HG03060 (cell line): Measurements from ENCODE around the gene NKG7.
A peak's percentile ranks its signal among the peaks of the same experiment; 100 is the strongest.
"Not testable (repeated sequence)": the region's sequence is repeated elsewhere in the genome, so short reads cannot be mapped to it uniquely, and the experiment has no call there.

Experiments
- ATAC-seq: cut with Tn5 transposase; IDR thresholded peaks from one replicate; pipeline ENCODE4 v1.9.1; 2021; ENCODE audit warnings: low read depth, moderate number of reproducible peaks; ENCODE audit not compliant: unreplicated experiment

NKG7 gene, protein sequence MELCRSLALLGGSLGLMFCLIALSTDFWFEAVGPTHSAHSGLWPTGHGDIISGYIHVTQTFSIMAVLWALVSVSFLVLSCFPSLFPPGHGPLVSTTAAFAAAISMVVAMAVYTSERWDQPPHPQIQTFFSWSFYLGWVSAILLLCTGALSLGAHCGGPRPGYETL

DNA sequence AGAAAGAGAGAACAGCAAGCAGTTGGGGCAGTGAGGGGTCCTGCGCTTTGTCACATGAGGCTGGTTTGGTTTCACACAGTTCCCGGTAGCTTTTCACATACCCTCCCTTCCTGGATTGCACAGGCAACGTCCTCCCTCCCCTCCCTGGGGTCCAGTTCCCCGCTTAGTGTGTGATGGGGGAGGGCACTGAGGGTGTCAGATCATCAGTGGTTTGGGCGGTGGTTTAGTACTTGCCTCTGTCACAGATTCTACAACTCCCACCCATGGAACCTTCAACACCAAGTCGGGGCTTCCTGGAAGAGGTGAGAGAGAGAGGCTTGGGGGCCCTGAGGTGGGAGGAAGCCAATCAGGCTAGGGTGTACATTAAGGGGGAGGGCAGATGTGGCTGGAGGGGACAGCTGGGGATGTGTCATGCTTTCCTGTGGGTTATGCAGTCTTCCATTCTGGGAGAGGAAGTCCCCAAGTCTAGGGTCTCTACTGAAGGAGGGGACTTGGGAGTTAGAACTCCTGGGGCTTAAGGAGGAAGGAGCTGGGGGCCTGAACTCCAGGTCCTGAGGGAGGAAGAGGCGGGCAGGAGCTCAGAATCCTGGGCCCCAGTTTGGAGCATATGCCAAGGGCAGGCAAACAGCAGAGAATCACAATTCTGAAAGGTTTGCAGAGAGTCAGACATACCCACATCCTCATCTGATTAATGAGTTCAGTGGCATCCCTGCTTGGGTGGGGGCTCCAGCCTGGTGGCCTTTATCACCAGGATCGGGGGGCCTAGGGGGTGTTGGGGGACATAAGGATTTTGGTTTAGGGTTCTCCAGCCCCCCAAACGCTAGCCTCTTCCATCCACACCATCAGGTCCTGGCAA is at the start of gene NKG7:
TSS of gene NKG7 (minus strand) at position 6 of the 856 bp plus-strand sequence. CDS start 119 bp downstream, outside the sequence.
- no peak for ATAC-seq

DNA sequence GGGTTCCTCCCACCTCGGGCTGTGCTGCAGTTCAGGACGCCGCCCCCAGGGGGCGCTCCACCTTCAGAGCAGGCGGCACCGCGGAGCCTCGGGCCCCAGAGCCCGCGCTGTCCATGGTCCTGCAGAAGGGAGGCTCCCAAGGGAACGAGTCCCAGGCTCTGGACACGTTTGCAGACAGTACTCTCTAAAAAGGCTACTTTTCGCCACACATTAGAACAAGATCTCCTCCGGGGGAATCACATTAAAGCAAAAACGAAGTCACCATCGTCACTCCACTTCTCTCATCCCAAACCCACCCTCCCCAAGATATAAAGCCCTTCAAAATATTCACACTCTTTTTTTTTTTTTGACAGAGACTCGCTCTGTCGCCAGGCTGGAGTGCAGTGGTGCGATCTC is 49.6 kb upstream of the NKG7 start:
- ATAC-seq: no peak

DNA sequence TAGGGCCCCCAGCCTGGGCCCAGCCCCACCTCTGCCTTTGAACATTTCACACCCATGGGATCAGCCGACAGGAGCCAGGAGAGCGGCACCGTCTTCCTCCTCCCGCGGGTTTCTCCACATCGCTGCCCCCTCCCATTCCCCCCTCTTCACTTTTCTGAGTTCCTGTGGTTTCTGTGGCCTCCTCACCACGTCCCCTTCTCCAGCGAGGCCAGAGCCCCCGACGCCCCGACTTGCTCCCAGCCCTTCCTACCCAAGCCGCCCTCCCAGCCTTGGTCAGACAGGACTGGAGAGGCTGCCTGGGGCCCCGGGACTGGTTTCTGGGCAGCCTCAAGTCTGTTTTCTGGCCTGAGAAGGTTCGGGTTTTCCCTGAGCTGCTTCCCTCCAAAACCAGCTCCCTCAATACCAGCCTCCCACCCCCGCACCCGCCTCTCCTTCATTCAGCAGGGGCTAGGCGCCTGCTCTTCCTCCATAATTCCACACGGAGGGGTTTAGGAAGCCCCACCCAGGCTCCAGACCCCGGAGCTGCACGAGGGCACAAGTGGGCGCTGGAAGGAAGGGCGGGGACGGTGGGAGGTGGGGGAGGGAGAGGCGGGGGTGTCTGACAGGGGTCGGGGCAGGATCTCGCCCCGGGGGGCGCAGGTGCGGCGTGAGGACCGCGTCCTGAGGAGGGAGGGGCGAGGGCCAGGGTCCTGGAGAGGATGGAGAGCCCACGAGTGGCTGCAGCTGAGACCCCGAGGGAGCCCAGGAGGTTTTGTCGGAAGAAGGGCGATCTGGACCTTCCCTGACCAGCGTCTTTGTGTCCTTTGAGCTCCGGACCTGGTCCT is 49.0 kb upstream of the NKG7 start:
- ATAC-seq: no peak

DNA sequence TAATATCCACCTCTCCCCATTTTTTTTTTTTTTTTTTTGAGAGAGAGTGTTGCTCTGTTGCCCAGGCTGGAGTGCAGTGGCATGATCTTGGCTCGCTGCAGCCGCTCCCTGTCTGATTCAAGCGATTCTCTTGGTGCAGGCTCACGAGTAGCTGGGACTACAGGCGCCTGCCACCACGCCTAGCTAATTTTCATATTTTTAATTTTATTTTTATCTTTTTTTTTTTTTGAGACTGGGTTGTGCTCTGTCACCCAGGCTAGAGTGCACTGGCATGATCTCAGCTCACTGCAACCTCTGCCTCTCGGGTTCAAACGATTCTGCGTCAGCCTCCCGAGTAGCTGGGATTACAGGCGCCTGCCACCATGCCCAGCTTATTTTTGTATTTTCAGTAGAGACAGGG is 48.1 kb upstream of the NKG7 start:
- ATAC-seq: not testable (repeated sequence)

DNA sequence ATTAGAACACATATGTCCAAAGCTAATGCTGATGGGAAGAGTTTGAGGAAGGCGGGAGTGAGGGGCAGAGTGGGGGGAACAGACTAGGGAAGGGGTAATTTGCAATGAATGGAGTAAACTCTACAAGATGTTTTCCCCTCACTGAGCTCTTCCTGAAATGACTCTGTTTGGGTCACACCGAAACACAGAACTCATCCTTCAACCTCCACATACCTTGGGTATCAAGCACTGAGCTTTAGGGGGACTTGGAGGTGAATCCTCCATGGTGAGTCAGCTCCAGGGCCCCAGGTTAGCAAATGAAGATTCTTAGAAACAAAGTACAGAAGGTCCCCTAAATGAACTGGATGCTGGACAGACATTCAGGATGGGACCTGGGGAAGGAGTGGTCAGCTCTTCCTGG is 46.3 kb upstream of the NKG7 start:
- no peak for ATAC-seq

DNA sequence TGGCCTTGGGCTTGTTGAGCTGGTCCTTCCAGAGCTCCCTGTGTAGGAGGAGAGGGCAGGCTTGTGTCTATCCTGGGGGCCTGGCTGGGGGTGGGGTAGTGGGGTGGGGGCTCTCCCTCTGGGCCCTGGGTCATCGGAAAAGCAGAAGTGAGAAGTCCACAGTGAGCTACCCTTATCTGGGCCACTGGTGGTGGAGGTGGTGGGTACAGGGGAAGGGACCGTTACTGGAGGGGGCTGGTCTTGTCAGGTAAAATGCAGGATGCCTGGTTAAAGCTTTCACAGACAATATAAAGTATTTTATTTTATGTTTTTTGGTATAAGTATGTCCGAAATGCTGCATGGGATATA is 45.3 kb upstream of the NKG7 start:
- no peak for ATAC-seq

DNA sequence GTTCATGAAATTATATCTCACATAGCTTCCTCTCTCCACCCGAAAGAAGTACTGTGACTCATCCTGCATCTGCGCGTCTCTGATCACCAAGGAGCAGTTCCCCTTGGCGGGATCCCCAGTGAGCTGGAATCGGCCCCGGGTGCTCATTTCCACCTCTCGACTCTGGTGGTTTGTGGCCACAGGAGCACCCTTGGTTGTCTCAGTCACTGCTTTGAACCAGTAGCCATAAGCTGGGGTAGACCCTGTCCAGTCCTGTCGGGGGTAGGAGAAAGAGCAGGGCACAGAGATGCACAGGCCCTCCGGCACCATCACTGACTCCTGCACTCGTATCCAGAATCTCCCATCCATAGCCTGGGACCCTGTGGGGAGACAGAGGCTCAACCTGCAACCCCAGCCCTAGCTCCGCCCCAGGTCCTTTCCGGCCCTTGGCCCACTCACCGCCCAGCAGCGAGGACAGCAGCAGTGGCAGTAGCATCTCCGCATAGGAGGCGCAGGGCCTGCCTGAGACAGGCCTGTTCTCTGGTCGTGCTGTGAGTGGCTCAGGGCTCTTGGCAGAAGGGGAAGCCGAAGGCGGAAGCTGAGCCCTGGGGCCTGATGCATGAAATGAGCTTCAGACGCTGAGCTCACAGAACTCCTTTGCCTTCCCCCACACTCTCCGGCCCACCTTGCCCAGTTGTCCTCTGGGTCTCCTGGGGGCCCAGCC is 44.8 kb upstream of the NKG7 start, which contains the start of gene SIGLEC10:
TSS of gene SIGLEC10 (minus strand) at position 536 of the 703 bp plus-strand sequence. CDS start at position 475, 61 bp downstream.
- ATAC-seq: no peak

DNA sequence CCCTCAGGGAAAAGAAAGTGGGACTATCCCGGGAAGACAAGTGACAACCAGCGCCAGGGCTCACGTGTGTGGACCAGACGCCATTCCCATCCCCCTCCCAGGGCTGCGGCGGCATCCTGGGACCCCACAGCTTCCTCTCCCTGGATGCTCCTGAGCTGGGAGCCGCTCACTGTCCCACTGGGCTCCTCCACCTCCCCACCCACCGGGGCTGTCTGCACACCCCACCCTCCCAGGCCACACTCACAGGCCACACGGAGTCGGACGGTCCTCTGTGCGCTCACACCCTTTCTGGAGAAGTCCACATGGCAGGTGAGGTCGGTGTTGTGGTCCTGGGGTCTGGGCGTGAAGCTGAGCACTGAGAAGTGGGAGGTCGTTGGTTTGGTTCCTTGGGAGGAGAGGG is 44.0 kb upstream of the NKG7 start:
- ATAC-seq: not testable (repeated sequence)

DNA sequence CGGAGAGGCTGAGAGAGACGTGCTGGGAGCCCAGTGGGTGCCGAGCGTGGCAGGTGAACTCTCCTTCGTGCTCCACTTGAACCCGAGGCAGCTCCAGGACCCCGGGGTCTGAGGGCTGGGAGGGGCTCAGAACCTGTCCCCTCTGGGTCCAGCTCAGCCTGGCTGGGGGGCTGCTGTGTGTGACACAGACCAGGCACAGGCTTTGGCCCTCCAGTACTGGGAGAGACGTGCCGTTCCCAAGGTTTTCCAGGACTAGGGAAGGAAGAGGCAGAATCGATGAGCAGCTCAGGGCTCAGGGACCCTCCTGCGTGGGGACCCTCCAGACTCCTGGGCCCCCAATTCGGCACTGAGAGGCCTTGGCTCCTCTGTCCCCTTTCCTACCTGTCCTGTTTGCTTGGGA is 42.7 kb upstream of the NKG7 start:
- ATAC-seq: no peak

DNA sequence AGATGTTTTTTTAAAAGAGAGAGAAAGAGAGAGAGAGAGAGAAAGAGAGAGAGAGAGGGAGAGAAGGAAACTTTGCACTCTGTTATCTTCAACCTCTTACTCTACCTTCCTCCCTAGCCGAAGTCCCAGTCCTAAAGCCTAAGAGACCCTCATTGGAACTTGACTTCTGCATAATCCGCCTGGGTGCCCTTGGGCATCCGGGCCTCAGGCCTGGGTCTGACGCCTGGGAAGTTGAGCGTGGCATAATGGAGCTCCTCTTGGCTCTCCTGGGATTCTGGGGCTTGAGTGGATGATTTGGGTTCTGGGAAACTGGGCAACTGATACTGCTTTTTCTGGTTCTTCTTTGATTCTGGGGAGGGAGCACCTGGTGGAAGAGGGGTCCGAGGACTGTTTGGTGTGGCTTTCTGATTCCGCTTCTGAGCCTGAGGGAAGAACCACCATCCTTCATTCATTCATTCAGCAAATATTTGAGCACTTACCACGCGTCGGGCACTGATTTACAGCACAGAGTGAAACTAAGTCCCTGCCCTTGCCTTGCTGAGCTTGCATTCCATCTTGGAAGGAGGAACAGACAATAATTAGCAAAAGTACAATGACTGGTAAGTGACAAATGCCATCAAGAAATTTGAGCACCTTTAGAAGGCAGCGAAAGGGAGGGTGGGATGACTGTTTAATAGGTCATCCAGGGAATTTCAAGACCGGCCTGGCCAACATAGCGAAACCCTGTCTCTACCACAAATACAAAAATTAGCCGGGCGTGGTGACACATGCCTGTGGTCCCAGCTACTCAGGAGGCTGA is 38.7 kb upstream of the NKG7 start:
- ATAC-seq: no peak

DNA sequence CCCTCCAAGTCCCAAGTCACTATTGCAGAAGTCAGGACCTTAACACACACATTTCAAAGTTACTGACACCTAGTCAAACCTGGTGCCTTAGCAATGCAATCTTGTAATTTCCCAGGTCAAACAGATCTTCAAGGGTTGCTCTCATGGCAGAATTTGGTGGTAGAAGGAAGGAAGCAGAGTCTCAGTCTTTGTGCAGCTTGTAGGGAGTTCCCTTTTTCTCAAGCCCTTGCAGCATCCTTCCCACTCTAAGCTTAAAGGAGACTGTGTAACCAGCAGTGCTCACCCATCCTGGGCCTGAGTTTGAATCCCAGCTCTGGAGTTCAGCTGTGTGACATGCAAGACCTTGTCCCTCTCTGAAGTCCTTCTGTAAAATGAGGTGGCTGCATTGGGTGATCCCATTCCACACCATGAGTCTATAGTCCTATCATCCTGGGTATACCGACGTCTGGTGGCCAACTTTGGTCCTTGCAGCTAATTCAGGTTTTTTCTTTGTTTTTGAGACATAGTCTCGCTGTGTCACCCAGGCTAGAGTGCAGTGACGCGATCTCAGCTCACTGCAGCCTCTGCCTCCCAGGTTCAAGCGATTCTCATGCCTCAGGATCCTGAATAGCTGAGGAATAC is 35.2 kb upstream of the NKG7 start:
- no peak for ATAC-seq

DNA sequence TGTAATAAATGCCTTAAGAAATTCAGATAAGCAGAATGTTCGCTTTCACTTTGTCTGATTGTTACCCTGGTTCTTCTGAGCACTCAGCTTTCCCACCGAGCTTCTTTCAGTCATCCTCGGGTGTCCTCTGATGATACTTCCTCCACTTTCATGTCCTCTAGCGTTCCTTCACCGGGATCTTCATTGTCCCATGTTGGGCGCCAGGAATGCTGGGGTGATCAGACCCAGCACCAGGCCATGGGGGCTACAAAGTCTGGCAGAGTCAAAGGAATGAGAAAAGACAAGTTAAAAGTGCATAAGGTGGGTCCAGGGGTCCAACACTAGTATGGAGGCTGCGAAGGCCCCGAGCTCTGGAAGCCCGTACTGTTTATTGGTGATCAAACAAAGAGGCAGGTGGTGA is 29.7 kb upstream of the NKG7 start:
- ATAC-seq: no peak

DNA sequence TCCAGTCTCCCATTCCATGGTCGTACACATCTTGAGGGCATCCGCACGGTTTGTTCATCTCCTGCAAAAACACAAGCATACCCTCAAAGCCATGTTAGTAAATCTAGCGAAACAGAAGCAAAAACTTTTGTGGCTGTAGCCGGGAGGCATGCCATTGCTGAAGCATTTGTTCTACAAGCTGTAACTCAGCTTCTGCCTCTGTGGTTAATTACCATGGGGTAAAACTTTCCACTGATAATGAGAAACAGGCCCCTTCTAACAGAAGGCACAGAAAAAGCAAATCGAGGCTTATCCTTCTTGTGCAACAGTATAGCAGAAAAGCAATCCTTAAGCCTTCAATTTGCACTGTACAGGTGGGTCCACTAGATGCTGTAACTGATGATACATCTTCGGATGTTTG is 27.5 kb upstream of the NKG7 start:
- ATAC-seq: not testable (repeated sequence)

DNA sequence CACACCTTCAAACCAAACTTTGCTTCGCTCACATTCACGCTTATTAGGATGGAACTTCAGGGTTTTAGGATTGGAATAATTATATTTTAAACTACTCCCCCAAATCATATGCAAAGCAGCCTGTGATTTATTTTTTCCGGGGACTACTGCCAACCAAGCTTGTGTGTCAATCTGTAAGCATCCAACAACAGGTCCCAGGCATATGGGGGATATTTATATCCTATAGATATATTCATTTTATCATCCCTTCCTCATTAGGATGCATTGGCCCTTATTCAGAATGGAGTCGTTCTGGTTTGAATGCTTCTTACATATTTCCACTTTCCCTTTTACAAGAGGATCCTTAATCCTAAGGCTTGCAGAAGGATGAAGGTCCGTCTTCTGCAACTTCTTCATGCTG is 26.8 kb upstream of the NKG7 start:
- ATAC-seq: no peak

DNA sequence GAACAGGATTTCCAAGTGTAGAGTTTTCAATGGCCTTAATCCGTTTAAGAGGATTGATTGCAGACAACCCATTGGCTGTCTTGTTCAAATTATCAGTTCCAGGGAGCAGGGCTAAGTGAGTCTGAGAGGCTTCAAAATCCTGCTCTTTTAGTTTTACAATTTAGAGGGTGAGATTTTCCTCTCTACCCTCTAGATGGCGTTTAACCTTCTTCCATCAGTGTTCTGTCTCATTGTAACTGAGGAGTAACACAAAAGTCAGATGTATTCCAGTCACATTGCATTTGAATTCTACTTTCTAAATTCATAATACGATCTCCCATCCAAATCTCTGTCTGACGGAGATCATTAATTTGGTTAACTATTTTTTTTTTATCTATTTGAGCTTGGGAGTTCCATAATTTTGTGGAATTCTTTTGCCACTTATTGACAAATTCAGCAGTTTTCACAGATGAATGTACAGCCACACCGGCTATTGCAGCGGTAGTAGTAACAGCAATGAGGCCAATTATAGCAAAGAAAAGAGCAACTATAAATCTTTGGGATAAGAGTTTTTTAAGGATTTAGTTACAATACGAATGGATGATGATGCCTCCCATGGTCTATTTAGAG is 25.7 kb upstream of the NKG7 start:
- no peak for ATAC-seq

DNA sequence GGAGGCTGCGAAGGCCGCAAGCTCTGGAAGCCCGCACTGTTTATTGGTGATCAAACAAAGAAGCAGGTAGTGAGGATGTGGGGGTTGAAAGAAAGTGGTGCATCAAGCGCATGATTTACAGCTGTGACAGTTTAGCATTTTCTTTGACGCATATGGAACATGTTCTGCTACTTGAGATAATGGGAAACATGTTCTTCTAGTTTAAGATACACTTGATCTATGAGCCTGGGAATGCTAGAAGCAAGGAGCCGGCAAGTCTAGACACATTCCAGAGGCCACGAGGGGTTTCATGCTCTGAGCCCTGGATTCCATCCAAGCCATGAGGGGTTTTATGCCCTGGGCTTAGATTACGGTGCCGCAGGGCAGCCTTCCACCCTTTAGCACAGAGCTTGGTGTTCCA is 25.0 kb upstream of the NKG7 start:
- ATAC-seq: not testable (repeated sequence)

DNA sequence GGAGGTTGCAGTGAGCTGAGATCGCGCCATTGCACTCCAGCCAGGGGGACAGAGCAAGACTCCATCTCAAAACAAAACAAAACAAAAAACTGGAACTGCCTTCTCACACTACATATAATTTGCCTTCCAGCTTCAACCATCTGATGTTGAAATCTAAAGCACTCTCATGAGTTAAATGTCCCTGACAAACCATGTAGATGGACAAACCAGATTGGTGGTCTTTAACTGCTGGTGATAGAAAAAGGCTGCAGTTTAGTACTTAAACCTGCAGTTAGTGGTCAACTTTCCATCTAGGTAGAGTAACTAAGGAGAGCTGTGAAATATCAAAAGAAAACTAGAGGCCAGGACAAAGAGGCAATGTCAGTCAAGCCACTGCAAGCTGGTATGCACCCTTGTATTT is 23.7 kb upstream of the NKG7 start:
- ATAC-seq: no peak

DNA sequence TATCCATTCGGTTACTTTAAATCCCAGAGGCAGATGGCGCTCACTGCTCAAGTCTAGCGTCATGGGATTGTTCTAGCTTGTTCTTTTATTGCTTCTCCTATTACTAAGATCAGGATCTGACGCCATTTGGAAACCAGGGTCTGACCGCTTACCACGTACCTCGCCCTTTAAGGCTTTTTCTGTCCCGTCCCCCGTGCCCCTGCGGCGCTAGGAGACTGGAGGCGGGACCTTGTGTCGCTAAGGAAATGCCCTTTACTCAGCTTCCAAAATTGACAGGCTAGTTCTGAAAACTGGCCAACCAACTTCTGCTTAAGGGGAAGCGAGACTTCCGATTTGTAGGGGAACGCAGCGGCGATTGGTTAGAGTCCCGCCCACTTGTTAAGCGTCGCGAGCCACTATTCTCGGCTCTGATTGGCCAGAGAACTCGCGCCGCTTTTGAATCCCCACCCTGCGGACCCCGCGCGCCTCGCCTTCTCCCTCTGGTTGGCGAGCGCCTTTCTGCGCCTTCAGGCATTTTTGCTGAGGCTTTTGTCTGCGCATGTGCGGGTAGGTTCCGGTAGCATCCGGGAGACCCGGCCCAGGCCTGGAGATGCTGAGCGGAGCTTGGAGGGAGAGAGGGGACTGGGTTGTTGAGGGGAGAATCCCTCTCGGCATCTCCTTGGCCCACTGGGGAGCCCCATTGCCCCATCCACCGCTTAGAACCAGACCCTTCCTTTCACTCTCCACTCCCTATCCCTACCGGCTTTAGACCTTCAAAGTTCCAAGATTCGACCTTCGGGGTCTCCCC is 21.8 kb upstream of the NKG7 start:
- peak; percentile 78 for ATAC-seq
